Liver (tissue), 9 donors: ENCODE results near the gene GNB5. TPM values are rescaled to one million over a fixed set of nuclear protein-coding genes. Genes with fewer than 3 reads are reported as not detected.

Experiments
- DNase-seq: peaks from one replicate; pipeline ENCODE4 v3.0.0-alpha.2; 2017; ENCODE audit warnings: low spot score
- H3K27ac ChIP-seq, 2 donors: one replicate each; pipeline ENCODE4 v1.7.0; 2013; ENCODE audit warnings: inconsistent platforms in 2 of 2, low read length in 2 of 2, control low read depth in 1 of 2, low read depth in 1 of 2, mild to moderate bottlenecking in 1 of 2
- H3K27me3 ChIP-seq, 4 donors: one replicate each; pipeline versions ENCODE4 v1.6.1 to v1.7.0; 2013; ENCODE audit warnings: low read length in 3 of 4, inconsistent platforms in 1 of 4, mild to moderate bottlenecking in 1 of 4, moderate library complexity in 1 of 4; ENCODE audit not compliant: control insufficient read depth in 4 of 4, insufficient read depth in 4 of 4
- H3K36me3 ChIP-seq, 4 donors: one replicate each; pipeline versions ENCODE4 v1.6.1 to v1.7.0; 2013; ENCODE audit warnings: low read length in 3 of 4, mild to moderate bottlenecking in 3 of 4, low read depth in 1 of 4, moderate library complexity in 1 of 4; ENCODE audit not compliant: control insufficient read depth in 4 of 4, insufficient read depth in 3 of 4
- H3K4me1 ChIP-seq, 4 donors: one replicate each; pipeline versions ENCODE4 v1.6.1 to v1.7.0; 2013; ENCODE audit warnings: low read length in 3 of 4, mild to moderate bottlenecking in 3 of 4, moderate library complexity in 1 of 4; ENCODE audit not compliant: control insufficient read depth in 4 of 4, insufficient read depth in 4 of 4
- H3K4me3 ChIP-seq, 3 donors: one replicate each; pipeline versions ENCODE4 v1.6.1 to v1.7.0; 2013; ENCODE audit warnings: low read length in 3 of 3, control low read depth in 1 of 3, low read depth in 1 of 3, mild to moderate bottlenecking in 1 of 3
- H3K9ac ChIP-seq, 2 donors: one replicate each; pipeline ENCODE4 v1.7.0; 2013; ENCODE audit warnings: low read length in 2 of 2, mild to moderate bottlenecking in 2 of 2, moderate library complexity in 2 of 2, control low read depth in 1 of 2, low read depth in 1 of 2
- H3K9me3 ChIP-seq, 4 donors: one replicate each; pipeline versions ENCODE4 v1.6.1 to v1.7.0; 2013; ENCODE audit warnings: low read length in 3 of 4; ENCODE audit not compliant: control insufficient read depth in 4 of 4
- ATF3 ChIP-seq: IDR thresholded peaks from 2 replicates; pipeline ENCODE4 v1.6.1; 2016; ENCODE audit warnings: antibody characterized with exemption
- EGR1 ChIP-seq, 2 donors: IDR thresholded peaks; 2 replicates each; pipeline ENCODE4 v1.6.1; 2016 to 2018; ENCODE audit warnings: antibody characterized with exemption in 2 of 2, low read depth in 2 of 2
- FOXA1 ChIP-seq: IDR thresholded peaks from 2 replicates; pipeline ENCODE4 v1.6.1; 2016; ENCODE audit warnings: antibody characterized with exemption
- FOXA2 ChIP-seq: IDR thresholded peaks from 2 replicates; pipeline ENCODE4 v1.6.1; 2016; ENCODE audit warnings: antibody characterized with exemption
- GABPA ChIP-seq, 2 donors: IDR thresholded peaks in 1 of 2; conservative IDR thresholded peaks in 1 of 2; 2 replicates each; pipeline ENCODE4 v1.6.1; 2016; ENCODE audit warnings: antibody characterized with exemption in 2 of 2, mild to moderate bottlenecking in 1 of 2, moderate library complexity in 1 of 2
- HNF4A ChIP-seq, 2 donors: conservative IDR thresholded peaks; 2 replicates each; pipeline ENCODE4 v1.6.1; 2016; ENCODE audit warnings: antibody characterized with exemption in 2 of 2, mild to moderate bottlenecking in 2 of 2
- HNF4G ChIP-seq: IDR thresholded peaks from 2 replicates; pipeline ENCODE4 v1.6.1; 2016; ENCODE audit warnings: antibody characterized with exemption
- JUND ChIP-seq, 2 donors: IDR thresholded peaks; 2 replicates each; pipeline ENCODE4 v1.6.1; 2016; ENCODE audit warnings: antibody characterized with exemption in 2 of 2
- NR2F2 ChIP-seq: IDR thresholded peaks from 2 replicates; pipeline ENCODE4 v1.6.1; 2016; ENCODE audit warnings: antibody characterized with exemption
- RAD21 ChIP-seq, 2 donors: IDR thresholded peaks; 2 replicates each; pipeline ENCODE4 v1.6.1; 2016; ENCODE audit warnings: antibody characterized with exemption in 2 of 2, mild to moderate bottlenecking in 2 of 2
- RXRA ChIP-seq, 2 donors: IDR thresholded peaks; 2 replicates each; pipeline ENCODE4 v1.6.1; 2017 to 2018; ENCODE audit warnings: antibody characterized with exemption in 2 of 2, mild to moderate bottlenecking in 1 of 2
- SP1 ChIP-seq: IDR thresholded peaks from 2 replicates; pipeline ENCODE4 v1.6.1; 2018; ENCODE audit warnings: antibody characterized with exemption, mild to moderate bottlenecking
- YY1 ChIP-seq: IDR thresholded peaks from 2 replicates; pipeline ENCODE4 v1.6.1; 2016; ENCODE audit warnings: antibody characterized with exemption, mild to moderate bottlenecking
- WGBS: extraction: QIAGEN DNeasy Blood & Tissue Kit; methylation state at CpG from one replicate; pipeline ENCODE4 v1.1.7; 2013; 5-methylcytosine and 5-hydroxymethylcytosine counted together
- polyA plus RNA-seq, 2 donors: library from polyadenylated mRNA; stranded (reverse) in 1 of 2; unstranded in 1 of 2; fragments of 200-250 nt in 1 of 2; fragments of >200 nt in 1 of 2; fragmentation: Nextera tagmentation in 1 of 2; extraction: Ambion mirVana in 1 of 2; gene quantifications; one replicate each; pipeline versions ENCODE4 v1.2.1 to v1.2.3, GENCODE V29; 2013 to 2015
- total RNA-seq, 2 donors: library from RNA; depleted of rRNA; stranded (reverse); fragments of >200 nt; gene quantifications; one replicate each; pipeline ENCODE4 v1.2.3, GENCODE V29; 2014
- TF ChIP-seq, protein P1 (sequence below): fragments of 150-350 bp; IDR thresholded peaks from 2 replicates; pipeline ENCODE4 v1.5.1; 2017; ENCODE audit warnings: improper control_type of control experiment, low read depth, low read length; ENCODE audit not compliant: missing input control
- TF ChIP-seq, protein P2 (sequence below): IDR thresholded peaks from 2 replicates; pipeline ENCODE4 v1.6.1; 2016; ENCODE audit warnings: antibody characterized with exemption
- donor health status: healthy.
- donor health status: healthy.
- donor health status: healthy.
- donor health status: healthy.
- donor health status: healthy.

GNB5 gene
- total and polyA plus RNA-seq, 4 donors, result 13.7 to 19.2 (median 15.7) TPM

GRCh38 chr15:52100807-52101442, 90.3 kb downstream of the GNB5 start:
- Histone ChIP-seq H3K4me1 (no peaks in the 10 kb centered on the region), H3K27ac (no peak overlapping the region), H3K36me3 (no peaks in the 10 kb centered on the region), H3K4me3 (no peak overlapping the region), H3K9me3 (no peaks in the 10 kb centered on the region), H3K27me3 (no peaks in the 10 kb centered on the region), H3K9ac (no peak overlapping the region)
- WGBS, result 87% methylated on average over 6 of the region's 6 CpGs
- no peak for DNase-seq
- peak; percentile 35 to 51 for TF ChIP-seq JUND (IDR thresholded peaks at IDR 0.05)
- TF ChIP-seq FOXA1, result no peak

GRCh38 chr15:52099651-52100272, 91.4 kb downstream of the GNB5 start:
- H3K9ac ChIP-seq, result no peak overlapping the region
- H3K9me3 ChIP-seq, result no peaks in the 10 kb centered on the region
- DNase-seq, result no peak
- H3K27me3 ChIP-seq, result no peaks in the 10 kb centered on the region
- no peak overlapping the region for H3K27ac ChIP-seq
- 97% methylated on average over 15 of the region's 15 CpGs for WGBS
- TF ChIP-seq EGR1 (IDR thresholded peaks at IDR 0.05; ENCODE audit: low read depth in 2 of 2), result no peak
- TF ChIP-seq, protein P1, sequence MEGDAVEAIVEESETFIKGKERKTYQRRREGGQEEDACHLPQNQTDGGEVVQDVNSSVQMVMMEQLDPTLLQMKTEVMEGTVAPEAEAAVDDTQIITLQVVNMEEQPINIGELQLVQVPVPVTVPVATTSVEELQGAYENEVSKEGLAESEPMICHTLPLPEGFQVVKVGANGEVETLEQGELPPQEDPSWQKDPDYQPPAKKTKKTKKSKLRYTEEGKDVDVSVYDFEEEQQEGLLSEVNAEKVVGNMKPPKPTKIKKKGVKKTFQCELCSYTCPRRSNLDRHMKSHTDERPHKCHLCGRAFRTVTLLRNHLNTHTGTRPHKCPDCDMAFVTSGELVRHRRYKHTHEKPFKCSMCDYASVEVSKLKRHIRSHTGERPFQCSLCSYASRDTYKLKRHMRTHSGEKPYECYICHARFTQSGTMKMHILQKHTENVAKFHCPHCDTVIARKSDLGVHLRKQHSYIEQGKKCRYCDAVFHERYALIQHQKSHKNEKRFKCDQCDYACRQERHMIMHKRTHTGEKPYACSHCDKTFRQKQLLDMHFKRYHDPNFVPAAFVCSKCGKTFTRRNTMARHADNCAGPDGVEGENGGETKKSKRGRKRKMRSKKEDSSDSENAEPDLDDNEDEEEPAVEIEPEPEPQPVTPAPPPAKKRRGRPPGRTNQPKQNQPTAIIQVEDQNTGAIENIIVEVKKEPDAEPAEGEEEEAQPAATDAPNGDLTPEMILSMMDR, result no peak
- TF ChIP-seq HNF4A (conservative IDR thresholded peaks at IDR 0.05), result no peak
- no peak for TF ChIP-seq YY1
- no peak for TF ChIP-seq RAD21 (IDR thresholded peaks at IDR 0.05)
- TF ChIP-seq JUND (IDR thresholded peaks at IDR 0.05), result no peak
- no peak for TF ChIP-seq HNF4G
- no peak for TF ChIP-seq RXRA (IDR thresholded peaks at IDR 0.05)
- no peak for TF ChIP-seq GABPA (IDR thresholded peaks at IDR 0.05 in 1 of 2, conservative IDR thresholded peaks at IDR 0.05 in 1 of 2)
- no peak for TF ChIP-seq FOXA2
- TF ChIP-seq SP1, result no peak
- no peak for TF ChIP-seq FOXA1
- TF ChIP-seq, protein P2, sequence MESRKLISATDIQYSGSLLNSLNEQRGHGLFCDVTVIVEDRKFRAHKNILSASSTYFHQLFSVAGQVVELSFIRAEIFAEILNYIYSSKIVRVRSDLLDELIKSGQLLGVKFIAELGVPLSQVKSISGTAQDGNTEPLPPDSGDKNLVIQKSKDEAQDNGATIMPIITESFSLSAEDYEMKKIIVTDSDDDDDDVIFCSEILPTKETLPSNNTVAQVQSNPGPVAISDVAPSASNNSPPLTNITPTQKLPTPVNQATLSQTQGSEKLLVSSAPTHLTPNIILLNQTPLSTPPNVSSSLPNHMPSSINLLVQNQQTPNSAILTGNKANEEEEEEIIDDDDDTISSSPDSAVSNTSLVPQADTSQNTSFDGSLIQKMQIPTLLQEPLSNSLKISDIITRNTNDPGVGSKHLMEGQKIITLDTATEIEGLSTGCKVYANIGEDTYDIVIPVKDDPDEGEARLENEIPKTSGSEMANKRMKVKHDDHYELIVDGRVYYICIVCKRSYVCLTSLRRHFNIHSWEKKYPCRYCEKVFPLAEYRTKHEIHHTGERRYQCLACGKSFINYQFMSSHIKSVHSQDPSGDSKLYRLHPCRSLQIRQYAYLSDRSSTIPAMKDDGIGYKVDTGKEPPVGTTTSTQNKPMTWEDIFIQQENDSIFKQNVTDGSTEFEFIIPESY, result no peak
- no peak for TF ChIP-seq NR2F2
- no peak for TF ChIP-seq ATF3
- H3K4me3 ChIP-seq, result no peak overlapping the region
- H3K4me1 ChIP-seq, result no peaks in the 10 kb centered on the region
- H3K36me3 ChIP-seq, result no peaks in the 10 kb centered on the region
